Subcutaneous abdominal adipose tissue (tissue), 5 donors: ENCODE results near the gene SYK.

Experiments used
- H3K27ac ChIP-seq: one replicate; pipeline ENCODE4 v1.7.0; 2013; ENCODE audit warnings: low read depth, mild to moderate bottlenecking, inconsistent platforms, low read length, moderate library complexity
- H3K27me3 ChIP-seq, 5 donors: one replicate each; pipeline ENCODE4 v1.7.0; 2013; ENCODE audit warnings: low read length in 5 of 5, inconsistent platforms in 1 of 5; ENCODE audit not compliant: control insufficient read depth in 5 of 5, insufficient read depth in 4 of 5
- H3K36me3 ChIP-seq, 5 donors: one replicate each; pipeline ENCODE4 v1.7.0; 2013; ENCODE audit warnings: low read length in 5 of 5; ENCODE audit not compliant: control insufficient read depth in 5 of 5, insufficient read depth in 5 of 5
- H3K4me1 ChIP-seq, 5 donors: one replicate each; pipeline ENCODE4 v1.7.0; 2013; ENCODE audit warnings: low read length in 5 of 5, mild to moderate bottlenecking in 3 of 5, moderate library complexity in 1 of 5; ENCODE audit not compliant: control insufficient read depth in 5 of 5, insufficient read depth in 5 of 5
- H3K4me3 ChIP-seq, 5 donors: one replicate each; pipeline ENCODE4 v1.7.0; 2013; ENCODE audit warnings: low read length in 5 of 5, low read depth in 1 of 5
- H3K9ac ChIP-seq, 5 donors: one replicate each; pipeline ENCODE4 v1.7.0; 2013; ENCODE audit warnings: low read length in 5 of 5, mild to moderate bottlenecking in 4 of 5, moderate library complexity in 3 of 5
- H3K9me3 ChIP-seq, 5 donors: one replicate each; pipeline ENCODE4 v1.7.0; 2013; ENCODE audit warnings: low read length in 5 of 5; ENCODE audit not compliant: control insufficient read depth in 5 of 5
- donor health status: healthy.
- donor health status: healthy.
- donor health status: healthy.
- donor health status: healthy.
- donor health status: healthy.

Gene SYK

GRCh38 chr9:90832261-90832660 lies 30.6 kb downstream of the SYK start:
- Histone ChIP-seq H3K36me3 (no peaks in the 10 kb centered on the region), H3K4me3 (no peak overlapping the region), H3K27ac (no peak overlapping the region), H3K9ac (no peak overlapping the region), H3K27me3 (peaks cover 0 to 7% (median 0%) of the 10 kb centered on the region in 5 donors), H3K4me1 (peaks cover 0 to 8% (median 3%) of the 10 kb centered on the region in 5 donors), H3K9me3 (peaks cover 0 to 4% (median 0%) of the 10 kb centered on the region in 5 donors)

- Histone ChIP-seq H3K27ac (no peak overlapping the region), H3K4me1 (peaks cover 0 to 6% (median 3%) of the 10 kb centered on the region in 5 donors)
These were observed 33.4 kb downstream of the SYK start for GRCh38 chr9:90834828-90835595.

GRCh38 chr9:90836411-90837080 lies 34.9 kb downstream of the SYK start:
- H3K4me3 ChIP-seq: no peak overlapping the region
- H3K4me1 ChIP-seq: peaks cover 0 to 6% (median 3%) of the 10 kb centered on the region in 5 donors
- H3K9me3 ChIP-seq: peaks cover 0 to 4% (median 0%) of the 10 kb centered on the region in 5 donors
- H3K27me3 ChIP-seq: peaks cover 0 to 5% (median 3%) of the 10 kb centered on the region in 5 donors
- no peaks in the 10 kb centered on the region for H3K36me3 ChIP-seq
- no peak overlapping the region for H3K27ac ChIP-seq
- no peak overlapping the region for H3K9ac ChIP-seq

More at GRCh38 chr9:90834828-90835595, 33.4 kb downstream of the SYK start:
- Histone ChIP-seq H3K27me3 (peaks cover 0 to 3% (median 2%) of the 10 kb centered on the region in 5 donors), H3K9ac (no peak overlapping the region), H3K4me3 (no peak overlapping the region), H3K9me3 (peaks cover 0 to 4% (median 0%) of the 10 kb centered on the region in 5 donors), H3K36me3 (no peaks in the 10 kb centered on the region)

GRCh38 chr9:90838098-90838497 lies 36.5 kb downstream of the SYK start:
- H3K4me3 ChIP-seq: no peak overlapping the region
- peaks cover 0 to 7% (median 2%) of the 10 kb centered on the region in 5 donors for H3K27me3 ChIP-seq
- no peak overlapping the region for H3K27ac ChIP-seq
- H3K36me3 ChIP-seq: peaks cover 0 to 2% (median 0%) of the 10 kb centered on the region in 5 donors
- peaks cover 0 to 10% (median 6%) of the 10 kb centered on the region in 5 donors for H3K4me1 ChIP-seq
- no peaks in the 10 kb centered on the region for H3K9me3 ChIP-seq
- H3K9ac ChIP-seq: no peak overlapping the region

- Histone ChIP-seq H3K27ac (no peak overlapping the region), H3K9me3 (no peaks in the 10 kb centered on the region), H3K9ac (no peak overlapping the region), H3K27me3 (peaks cover 0 to 7% (median 2%) of the 10 kb centered on the region in 5 donors), H3K4me1 (peaks cover 0 to 10% (median 6%) of the 10 kb centered on the region in 5 donors), H3K4me3 (no peak overlapping the region), H3K36me3 (peaks cover 0 to 2% (median 0%) of the 10 kb centered on the region in 5 donors)
These were observed 37.0 kb downstream of the SYK start for GRCh38 chr9:90838581-90839154.

- H3K27ac ChIP-seq: no peak overlapping the region
- no peaks in the 10 kb centered on the region for H3K9me3 ChIP-seq
- H3K4me3 ChIP-seq: no peak overlapping the region
- peaks cover 0 to 7% (median under 1%) of the 10 kb centered on the region in 5 donors for H3K27me3 ChIP-seq
- peaks cover 0 to 2% (median 0%) of the 10 kb centered on the region in 5 donors for H3K36me3 ChIP-seq
- peaks cover 0 to 10% (median 6%) of the 10 kb centered on the region in 5 donors for H3K4me1 ChIP-seq
- no peak overlapping the region for H3K9ac ChIP-seq
These were observed 37.6 kb downstream of the SYK start for GRCh38 chr9:90839183-90839728.

GRCh38 chr9:90840696-90841095 lies 39.1 kb downstream of the SYK start:
- H3K4me3 ChIP-seq: no peak overlapping the region
- H3K9me3 ChIP-seq: no peaks in the 10 kb centered on the region
- H3K27me3 ChIP-seq: peaks cover 0 to 7% (median 0%) of the 10 kb centered on the region in 5 donors
- no peak overlapping the region for H3K9ac ChIP-seq
- H3K36me3 ChIP-seq: peaks cover 0 to 9% (median 0%) of the 10 kb centered on the region in 5 donors
- H3K4me1 ChIP-seq: peaks cover 0 to 8% (median 0%) of the 10 kb centered on the region in 5 donors
- H3K27ac ChIP-seq: no peak overlapping the region

- Histone ChIP-seq H3K36me3 (peaks cover 0 to 11% (median 0%) of the 10 kb centered on the region in 5 donors), H3K9me3 (no peaks in the 10 kb centered on the region), H3K4me3 (no peak overlapping the region), H3K9ac (no peak overlapping the region), H3K4me1 (peaks cover 0 to 8% (median 0%) of the 10 kb centered on the region in 5 donors), H3K27me3 (peaks cover 0 to 7% (median 0%) of the 10 kb centered on the region in 5 donors), H3K27ac (no peak overlapping the region)
These were observed 39.6 kb downstream of the SYK start for GRCh38 chr9:90841213-90841612.

- H3K36me3 ChIP-seq: peaks cover 0 to 14% (median 0%) of the 10 kb centered on the region in 5 donors
- no peaks in the 10 kb centered on the region for H3K9me3 ChIP-seq
- no peak overlapping the region for H3K4me3 ChIP-seq
- H3K27me3 ChIP-seq: peaks cover 0 to 7% (median 0%) of the 10 kb centered on the region in 5 donors
- peaks cover 0 to 8% (median 0%) of the 10 kb centered on the region in 5 donors for H3K4me1 ChIP-seq
- H3K9ac ChIP-seq: no peak overlapping the region
- H3K27ac ChIP-seq: no peak overlapping the region
These were observed 40.0 kb downstream of the SYK start for GRCh38 chr9:90841615-90842014.
